Astrocyte (in vitro differentiated cells and primary cell): Measurements from ENCODE around the gene ZFYVE1. TPM values are rescaled to one million over a fixed set of nuclear protein-coding genes. Genes with fewer than 3 reads are reported as not detected.
A peak's percentile ranks its signal among the peaks of the same experiment; 100 is the strongest.

Experiments used
- DNase-seq: peaks from one replicate; pipeline ENCODE4 v3.0.0-alpha.2; 2010; ENCODE audit warnings: low read depth
- FAIRE-seq: peaks from 2 replicates; lab custom pipeline; 2011; peaks lifted over from hg19 to GRCh38; lab: Jason Lieb, UNC
- H2AFZ ChIP-seq: 2 replicates; pipeline ENCODE4 v1.6.0; 2012; ENCODE audit warnings: low read depth, low read length, inconsistent platforms
- H3K27ac ChIP-seq: 2 replicates; pipeline ENCODE4 v1.5.1; 2011; ENCODE audit warnings: low read depth, low read length, inconsistent platforms
- H3K27me3 ChIP-seq: 2 replicates; pipeline ENCODE4 v1.6.0; 2011; ENCODE audit warnings: low read length, inconsistent platforms; ENCODE audit not compliant: insufficient read depth
- H3K36me3 ChIP-seq: 2 replicates; pipeline ENCODE4 v1.5.1; 2011; ENCODE audit warnings: low read length, inconsistent platforms; ENCODE audit not compliant: insufficient read depth
- H3K4me1 ChIP-seq: 2 replicates; pipeline ENCODE4 v1.5.1; 2011; ENCODE audit warnings: low read length, inconsistent platforms; ENCODE audit not compliant: insufficient read depth
- H3K4me2 ChIP-seq: 2 replicates; pipeline ENCODE4 v1.6.0; 2012; ENCODE audit warnings: low read length, inconsistent platforms
- H3K4me3 ChIP-seq: 2 replicates; pipeline ENCODE4 v1.5.1; 2011; ENCODE audit warnings: low read depth, mild to moderate bottlenecking, low read length, inconsistent platforms; ENCODE audit not compliant: insufficient read depth
- H3K79me2 ChIP-seq: 2 replicates; pipeline ENCODE4 v1.6.0; 2012; ENCODE audit warnings: mild to moderate bottlenecking, low read length, inconsistent platforms; ENCODE audit not compliant: insufficient read depth
- H3K9ac ChIP-seq: 2 replicates; pipeline ENCODE4 v1.6.0; 2012; ENCODE audit warnings: mild to moderate bottlenecking, low read length, inconsistent platforms
- H3K9me3 ChIP-seq: 2 replicates; pipeline ENCODE4 v1.5.1; 2012; ENCODE audit warnings: low read depth, mild to moderate bottlenecking, low read length, inconsistent platforms; ENCODE audit not compliant: insufficient read depth
- H4K20me1 ChIP-seq: 2 replicates; pipeline ENCODE4 v1.6.0; 2012; ENCODE audit warnings: low read length, inconsistent platforms; ENCODE audit not compliant: insufficient read depth
- H3K27ac Mint-ChIP-seq: one replicate; pipeline ENCODE4 v1.8.0; 2021; ENCODE audit warnings: mild to moderate bottlenecking, mixed read lengths; ENCODE audit not compliant: unreplicated experiment
- H3K27me3 Mint-ChIP-seq: one replicate; pipeline ENCODE4 v1.8.0; 2021; ENCODE audit warnings: low read depth, mixed read lengths; ENCODE audit not compliant: unreplicated experiment
- H3K36me3 Mint-ChIP-seq: one replicate; pipeline ENCODE4 v1.8.0; 2021; ENCODE audit warnings: low read depth, mixed read lengths; ENCODE audit not compliant: unreplicated experiment
- H3K4me1 Mint-ChIP-seq: one replicate; pipeline ENCODE4 v1.8.0; 2021; ENCODE audit warnings: low read depth, mixed read lengths; ENCODE audit not compliant: unreplicated experiment
- H3K4me3 Mint-ChIP-seq: one replicate; pipeline ENCODE4 v1.8.0; 2021; ENCODE audit warnings: mild to moderate bottlenecking, moderate library complexity, mixed read lengths; ENCODE audit not compliant: unreplicated experiment
- H3K9me3 Mint-ChIP-seq: one replicate; pipeline ENCODE4 v1.8.0; 2021; ENCODE audit warnings: mild to moderate bottlenecking, mixed read lengths; ENCODE audit not compliant: unreplicated experiment
- EZH2 ChIP-seq: IDR thresholded peaks from 2 replicates; pipeline ENCODE4 v1.6.1; 2012; ENCODE audit warnings: mild to moderate bottlenecking, low read length, inconsistent platforms; ENCODE audit not compliant: insufficient read depth
- total RNA-seq: library from RNA; stranded (reverse); gene quantifications from 2 replicates; pipeline ENCODE4 v1.2.1, GENCODE V29; 2021
- TF ChIP-seq, protein P1 (sequence below): IDR thresholded peaks from 2 replicates; pipeline ENCODE4 v1.5.1; 2011; ENCODE audit warnings: low read depth, mild to moderate bottlenecking, inconsistent platforms, low read length, moderate library complexity; ENCODE audit not compliant: insufficient read depth

ZFYVE1 gene
- total RNA-seq, 1 donor from 2014 or later, result 34.3 TPM

DNA sequence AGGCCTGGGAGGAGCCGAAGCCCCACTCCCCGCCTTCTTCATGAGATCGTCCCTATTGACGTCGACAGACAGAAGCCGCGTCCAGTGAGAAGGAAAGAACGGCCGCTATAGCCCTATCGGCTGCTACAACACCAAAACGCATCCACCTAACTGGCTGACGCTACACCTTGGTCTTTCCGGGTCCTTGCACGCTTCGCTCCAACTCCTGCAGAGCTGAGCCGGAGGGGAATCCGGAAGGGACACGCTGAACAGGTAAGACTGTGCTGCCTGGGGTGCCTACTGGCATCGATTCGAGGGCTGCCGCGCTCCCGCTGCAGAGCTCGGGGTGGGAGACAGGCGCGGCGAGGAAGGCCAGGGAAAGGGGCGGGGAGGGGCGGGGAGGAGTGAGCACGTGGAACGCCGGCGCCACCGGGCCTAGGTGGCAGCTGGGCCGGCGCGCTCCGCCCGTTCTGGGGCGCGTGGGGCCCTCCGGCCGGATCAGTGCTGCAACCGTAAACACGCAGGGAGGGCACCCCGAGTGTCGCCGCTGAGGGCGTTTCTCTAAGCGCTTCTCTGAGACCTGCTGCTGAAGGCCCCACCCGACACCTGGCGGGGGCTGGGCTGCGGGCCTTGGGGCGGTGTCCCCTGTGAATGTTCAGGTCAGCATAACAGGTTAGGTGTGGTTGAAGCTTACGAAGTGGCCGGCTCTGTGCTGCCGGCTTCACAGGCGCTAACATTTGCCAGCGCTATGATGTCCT, 100.4 kb downstream of the ZFYVE1 start, which contains the start of gene DCAF4:
Gene DCAF4 (plus strand): TSS at position 173 of the 737 bp plus-strand sequence. CDS start 11,515 bp downstream, outside the sequence.
- peak within 1 kb of the TSS; percentile 78 for H3K4me3 ChIP-seq
- H3K9me3 ChIP-seq, result no peaks in the 10 kb centered on the region
- no peaks in the 10 kb centered on the region for H3K27me3 ChIP-seq
- H3K4me3 Mint-ChIP-seq, result peak within 1 kb of the TSS; percentile 97
- H3K27ac Mint-ChIP-seq, result peak within 1 kb of the TSS; percentile 78
- no peak for TF ChIP-seq EZH2
- TF ChIP-seq, protein P1, sequence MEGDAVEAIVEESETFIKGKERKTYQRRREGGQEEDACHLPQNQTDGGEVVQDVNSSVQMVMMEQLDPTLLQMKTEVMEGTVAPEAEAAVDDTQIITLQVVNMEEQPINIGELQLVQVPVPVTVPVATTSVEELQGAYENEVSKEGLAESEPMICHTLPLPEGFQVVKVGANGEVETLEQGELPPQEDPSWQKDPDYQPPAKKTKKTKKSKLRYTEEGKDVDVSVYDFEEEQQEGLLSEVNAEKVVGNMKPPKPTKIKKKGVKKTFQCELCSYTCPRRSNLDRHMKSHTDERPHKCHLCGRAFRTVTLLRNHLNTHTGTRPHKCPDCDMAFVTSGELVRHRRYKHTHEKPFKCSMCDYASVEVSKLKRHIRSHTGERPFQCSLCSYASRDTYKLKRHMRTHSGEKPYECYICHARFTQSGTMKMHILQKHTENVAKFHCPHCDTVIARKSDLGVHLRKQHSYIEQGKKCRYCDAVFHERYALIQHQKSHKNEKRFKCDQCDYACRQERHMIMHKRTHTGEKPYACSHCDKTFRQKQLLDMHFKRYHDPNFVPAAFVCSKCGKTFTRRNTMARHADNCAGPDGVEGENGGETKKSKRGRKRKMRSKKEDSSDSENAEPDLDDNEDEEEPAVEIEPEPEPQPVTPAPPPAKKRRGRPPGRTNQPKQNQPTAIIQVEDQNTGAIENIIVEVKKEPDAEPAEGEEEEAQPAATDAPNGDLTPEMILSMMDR, result no peak
- H3K4me2 ChIP-seq, result peak within 1 kb of the TSS; percentile 96
- no peaks in the 10 kb centered on the region for H3K27me3 Mint-ChIP-seq
- FAIRE-seq (peak; percentile 23), DNase-seq (peak; percentile 98)
- peak within 1 kb of the TSS; percentile 72 for H3K27ac ChIP-seq
- no peaks in the 10 kb centered on the region for H3K36me3 ChIP-seq
- H3K4me1 ChIP-seq, result peaks cover 11% of the 10 kb centered on the region
- H3K9ac ChIP-seq, result peak within 1 kb of the TSS; percentile 82
- H3K36me3 Mint-ChIP-seq, result no peaks in the 10 kb centered on the region
- no peaks in the 10 kb centered on the region for H3K9me3 Mint-ChIP-seq
- H3K79me2 ChIP-seq, result peaks cover 42% of the 10 kb centered on the region
- no peaks in the 10 kb centered on the region for H3K4me1 Mint-ChIP-seq
- H2AFZ ChIP-seq, result peak within 1 kb of the TSS; percentile 99
- H4K20me1 ChIP-seq, result peaks cover 3% of the 10 kb centered on the region

- Mint-ChIP-seq H3K27ac (no peak overlapping the region), H3K4me3 (peak overlapping the region; percentile 97), H3K9me3 (no peaks in the 10 kb centered on the region), H3K36me3 (no peaks in the 10 kb centered on the region), H3K27me3 (no peaks in the 10 kb centered on the region), H3K4me1 (peaks cover 5% of the 10 kb centered on the region)
- FAIRE-seq (no peak), DNase-seq (no peak)
- Histone ChIP-seq H3K79me2 (peaks cover 36% of the 10 kb centered on the region), H3K4me3 (peak overlapping the region; percentile 78), H3K9me3 (no peaks in the 10 kb centered on the region), H3K9ac (peak overlapping the region; percentile 81), H3K4me2 (peak overlapping the region; percentile 96), H3K27ac (peak overlapping the region; percentile 53), H2AFZ (peak overlapping the region; percentile 99), H3K36me3 (no peaks in the 10 kb centered on the region), H3K27me3 (no peaks in the 10 kb centered on the region), H4K20me1 (no peaks in the 10 kb centered on the region), H3K4me1 (peaks cover 15% of the 10 kb centered on the region)
- TF ChIP-seq EZH2, result no peak
- TF ChIP-seq, protein P1, result no peak
These were observed 101.1 kb downstream of the ZFYVE1 start for GRCh38 chr14:72925815-72926291.
